Osteoblast (primary cell): ENCODE data around the gene ASXL3. TPM values are rescaled to one million over a fixed set of nuclear protein-coding genes. Genes with fewer than 3 reads are reported as not detected.

Experiments
- DNase-seq: peaks from one replicate; pipeline ENCODE4 v3.0.0; 2011; ENCODE audit warnings: low spot score, mixed read lengths; ENCODE audit not compliant: insufficient read length; ENCODE audit errors: missing footprints
- H2AFZ ChIP-seq: 2 replicates; pipeline ENCODE4 v1.6.0; 2011; ENCODE audit warnings: mild to moderate bottlenecking, low read length
- H3K27ac ChIP-seq: 2 replicates; pipeline ENCODE4 v1.5.1; 2011; ENCODE audit warnings: mild to moderate bottlenecking, low read depth, low read length, moderate library complexity
- H3K27me3 ChIP-seq: 2 replicates; pipeline ENCODE4 v1.6.0; 2012; ENCODE audit warnings: mild to moderate bottlenecking, control low read depth, inconsistent platforms, low read length, moderate library complexity; ENCODE audit not compliant: insufficient read depth
- H3K36me3 ChIP-seq: 2 replicates; pipeline ENCODE4 v1.5.1; 2011; ENCODE audit warnings: mild to moderate bottlenecking, low read length, control low read depth, moderate library complexity; ENCODE audit not compliant: insufficient read depth
- H3K4me1 ChIP-seq: 2 replicates; pipeline ENCODE4 v1.5.1; 2011; ENCODE audit warnings: mild to moderate bottlenecking, low read length, control low read depth, moderate library complexity; ENCODE audit not compliant: insufficient read depth
- H3K4me2 ChIP-seq: 2 replicates; pipeline ENCODE4 v1.6.0; 2011; ENCODE audit warnings: mild to moderate bottlenecking, low read length; ENCODE audit not compliant: insufficient read depth
- H3K4me3 ChIP-seq: fragments of 200-600 bp; sonication (generic); 3 replicates; pipeline ENCODE4 v1.5.1; 2012; ENCODE audit warnings: mild to moderate bottlenecking, low read length, inconsistent platforms; ENCODE audit not compliant: insufficient read depth
- H3K79me2 ChIP-seq: 2 replicates; pipeline ENCODE4 v1.6.0; 2012; ENCODE audit warnings: mild to moderate bottlenecking, low read length, control low read depth, inconsistent platforms; ENCODE audit not compliant: insufficient read depth
- H3K9me3 ChIP-seq: 2 replicates; pipeline ENCODE4 v1.5.1; 2011; ENCODE audit warnings: low read depth, low read length, control low read depth
- H4K20me1 ChIP-seq: 2 replicates; pipeline ENCODE4 v1.6.0; 2012; ENCODE audit warnings: mild to moderate bottlenecking, low read length, control low read depth; ENCODE audit not compliant: insufficient read depth
- total RNA-seq: library from RNA; depleted of rRNA; stranded (reverse); fragments of >200 nt; gene quantifications from 2 replicates; pipeline ENCODE4 v1.2.3, GENCODE V29; 2012
- TF ChIP-seq, protein P1 (sequence below): IDR thresholded peaks from 2 replicates; pipeline ENCODE4 v1.5.1; 2011; ENCODE audit warnings: mild to moderate bottlenecking, low read depth, low read length, moderate library complexity; ENCODE audit errors: extremely low read depth

The ASXL3 gene
- total RNA-seq, 1 donor = not detected

DNA sequence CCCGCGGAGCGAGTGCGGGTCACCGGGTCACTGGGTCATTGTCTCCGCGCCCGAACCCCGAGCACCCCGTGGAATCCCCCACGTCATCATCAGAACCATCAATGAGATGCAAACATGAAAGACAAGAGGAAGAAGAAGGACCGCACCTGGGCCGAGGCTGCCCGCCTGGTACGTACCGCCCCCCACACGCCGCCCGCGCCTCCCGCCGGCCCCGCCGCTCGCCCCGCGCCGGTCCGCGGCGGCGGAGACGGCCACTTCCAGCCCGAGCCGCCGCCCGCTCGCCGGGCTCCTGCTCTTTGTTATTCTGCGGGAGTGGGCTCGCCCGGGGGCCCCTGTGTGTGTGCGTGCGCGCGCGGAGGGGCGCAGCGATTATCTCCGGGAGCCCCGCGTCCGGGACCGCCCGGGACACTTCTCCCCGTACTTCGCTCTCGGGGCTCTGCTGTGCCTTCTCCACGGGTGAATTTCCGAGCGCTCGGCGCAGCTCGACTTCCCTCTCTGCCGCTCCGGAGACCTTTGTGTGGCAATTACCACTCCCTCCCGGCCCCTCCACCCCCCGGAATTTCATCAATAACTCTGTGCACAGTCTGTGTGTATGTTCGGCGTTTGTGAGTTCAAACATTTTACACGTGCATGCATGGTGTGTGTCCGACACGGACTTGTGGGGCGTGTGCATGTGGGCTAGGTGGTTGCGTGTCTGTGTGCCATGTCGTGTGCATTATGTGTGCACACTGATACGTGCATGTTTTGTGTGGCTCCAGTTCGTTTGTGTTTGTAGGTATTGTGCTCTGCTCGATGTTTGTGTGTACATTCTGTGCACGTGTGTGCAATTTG lies 714 bp downstream of the ASXL3 start:
- Histone ChIP-seq H4K20me1 (no peaks in the 10 kb centered on the region), H3K36me3 (no peaks in the 10 kb centered on the region), H3K4me2 (peak overlapping the region; percentile 48), H3K9me3 (no peaks in the 10 kb centered on the region), H3K27me3 (peaks cover 50% of the 10 kb centered on the region), H3K4me1 (no peaks in the 10 kb centered on the region), H3K4me3 (peak overlapping the region; percentile 45), H3K79me2 (no peaks in the 10 kb centered on the region), H2AFZ (peak overlapping the region; percentile 55), H3K27ac (no peak overlapping the region)
- TF ChIP-seq, protein P1, sequence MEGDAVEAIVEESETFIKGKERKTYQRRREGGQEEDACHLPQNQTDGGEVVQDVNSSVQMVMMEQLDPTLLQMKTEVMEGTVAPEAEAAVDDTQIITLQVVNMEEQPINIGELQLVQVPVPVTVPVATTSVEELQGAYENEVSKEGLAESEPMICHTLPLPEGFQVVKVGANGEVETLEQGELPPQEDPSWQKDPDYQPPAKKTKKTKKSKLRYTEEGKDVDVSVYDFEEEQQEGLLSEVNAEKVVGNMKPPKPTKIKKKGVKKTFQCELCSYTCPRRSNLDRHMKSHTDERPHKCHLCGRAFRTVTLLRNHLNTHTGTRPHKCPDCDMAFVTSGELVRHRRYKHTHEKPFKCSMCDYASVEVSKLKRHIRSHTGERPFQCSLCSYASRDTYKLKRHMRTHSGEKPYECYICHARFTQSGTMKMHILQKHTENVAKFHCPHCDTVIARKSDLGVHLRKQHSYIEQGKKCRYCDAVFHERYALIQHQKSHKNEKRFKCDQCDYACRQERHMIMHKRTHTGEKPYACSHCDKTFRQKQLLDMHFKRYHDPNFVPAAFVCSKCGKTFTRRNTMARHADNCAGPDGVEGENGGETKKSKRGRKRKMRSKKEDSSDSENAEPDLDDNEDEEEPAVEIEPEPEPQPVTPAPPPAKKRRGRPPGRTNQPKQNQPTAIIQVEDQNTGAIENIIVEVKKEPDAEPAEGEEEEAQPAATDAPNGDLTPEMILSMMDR = no peak
- DNase-seq = peak; percentile 84

DNA sequence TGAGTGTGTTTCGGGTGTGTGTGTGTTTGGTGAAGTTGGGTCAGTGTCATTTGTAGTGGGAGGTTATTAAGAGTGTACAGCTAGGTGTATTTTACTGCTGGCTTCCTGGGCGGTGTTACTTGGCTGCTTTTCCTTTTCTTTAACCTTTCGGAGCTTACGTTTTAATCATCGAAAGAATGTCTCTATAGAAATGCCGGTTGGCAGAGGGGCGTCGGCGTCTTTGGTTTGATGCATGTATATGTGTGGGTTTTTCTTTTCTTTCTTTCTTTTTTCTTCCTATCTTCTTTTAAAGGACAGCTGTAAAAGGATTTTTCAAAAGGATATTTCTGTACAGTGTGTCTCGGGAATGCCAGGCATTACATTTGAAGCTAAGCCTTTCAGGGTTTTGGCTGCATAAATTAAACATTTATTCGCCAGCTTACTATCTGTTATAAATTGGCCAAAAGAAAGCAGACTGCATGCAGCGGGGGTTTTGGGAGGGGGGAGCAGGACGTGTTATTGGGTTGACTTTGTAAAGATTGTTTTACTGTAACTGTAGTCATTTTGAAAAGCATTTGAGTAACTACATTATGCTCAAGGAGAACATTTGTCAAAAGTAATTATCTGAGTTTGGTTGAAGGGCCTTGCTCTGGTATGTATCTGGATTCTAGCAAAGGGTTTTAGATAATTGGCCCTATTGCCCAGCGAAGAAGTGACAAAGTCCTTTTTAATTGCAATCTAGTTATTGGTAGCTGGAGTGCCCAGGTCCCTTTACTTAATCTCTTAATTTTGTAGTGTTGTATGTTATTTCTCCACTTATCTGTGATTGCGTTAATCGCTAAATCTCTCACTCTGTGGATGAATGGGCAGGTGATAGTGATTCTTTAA lies 1.6 kb downstream of the ASXL3 start:
- H2AFZ ChIP-seq = no peak overlapping the region
- H3K9me3 ChIP-seq = no peaks in the 10 kb centered on the region
- no peaks in the 10 kb centered on the region for H4K20me1 ChIP-seq
- no peak overlapping the region for H3K27ac ChIP-seq
- H3K4me2 ChIP-seq = no peak overlapping the region
- H3K36me3 ChIP-seq = no peaks in the 10 kb centered on the region
- no peaks in the 10 kb centered on the region for H3K79me2 ChIP-seq
- TF ChIP-seq, protein P1 = no peak
- no peak overlapping the region for H3K4me3 ChIP-seq
- peaks cover 50% of the 10 kb centered on the region for H3K27me3 ChIP-seq
- peak; percentile 72 for DNase-seq
- no peaks in the 10 kb centered on the region for H3K4me1 ChIP-seq

- Histone ChIP-seq H3K4me2 (no peak overlapping the region), H4K20me1 (no peaks in the 10 kb centered on the region), H3K4me3 (no peak overlapping the region), H2AFZ (no peak overlapping the region), H3K9me3 (no peaks in the 10 kb centered on the region), H3K36me3 (no peaks in the 10 kb centered on the region), H3K4me1 (no peaks in the 10 kb centered on the region), H3K79me2 (no peaks in the 10 kb centered on the region), H3K27me3 (peaks cover 44% of the 10 kb centered on the region), H3K27ac (no peak overlapping the region)
- TF ChIP-seq, protein P1 = no peak
- DNase-seq = peak; percentile 76
These were observed 2.5 kb downstream of the ASXL3 start for GRCh38 chr18:33580546-33580945.

DNA sequence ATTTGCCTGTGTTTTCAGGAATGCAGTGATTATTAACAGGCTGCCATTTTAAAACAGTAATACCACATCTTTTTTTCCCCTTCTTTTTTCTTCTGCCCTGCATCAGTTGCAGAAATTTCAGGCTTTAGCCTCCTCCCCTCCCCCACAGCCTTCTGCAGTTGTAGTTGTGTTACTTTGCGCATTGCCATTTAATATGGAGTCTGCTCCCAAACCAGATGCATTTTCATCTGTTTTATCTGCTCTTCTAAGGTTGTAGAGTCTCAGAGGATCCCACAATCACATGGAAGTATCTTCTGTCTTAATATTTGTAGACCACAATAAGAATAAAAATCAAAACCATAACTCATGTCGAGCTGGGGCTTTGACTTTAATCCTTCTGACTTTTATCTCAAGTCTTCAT lies 3.8 kb downstream of the ASXL3 start:
- no peaks in the 10 kb centered on the region for H3K9me3 ChIP-seq
- no peak overlapping the region for H2AFZ ChIP-seq
- H3K4me3 ChIP-seq = no peak overlapping the region
- no peaks in the 10 kb centered on the region for H3K36me3 ChIP-seq
- no peak for DNase-seq
- no peaks in the 10 kb centered on the region for H3K4me1 ChIP-seq
- peaks cover 35% of the 10 kb centered on the region for H3K27me3 ChIP-seq
- TF ChIP-seq, protein P1 = no peak
- H4K20me1 ChIP-seq = no peaks in the 10 kb centered on the region
- H3K27ac ChIP-seq = no peak overlapping the region
- no peak overlapping the region for H3K4me2 ChIP-seq
- H3K79me2 ChIP-seq = no peaks in the 10 kb centered on the region
